ENCODE results near the gene PIP4P1. TPM values are rescaled to one million over a fixed set of nuclear protein-coding genes. Genes with fewer than 3 reads are reported as not detected.

Gene PIP4P1
- total and polyA plus RNA-seq, 4 donors = 15.8 to 42.7 (median 26.8) TPM

GRCh38 chr14:20499108-20499507, 37.9 kb upstream of the PIP4P1 start:
- no peaks in the 10 kb centered on the region for H3K36me3 ChIP-seq (ENCODE audit: control insufficient read depth in 1 of 2, insufficient read depth in 2 of 2, low read length in 1 of 2)
- intact Hi-C loops (cut with DNase I) = no loop called here
- 61 to 63% methylated on average over 4 of the region's 4 CpGs for WGBS, 2 donors
- no peak overlapping the region for H3K4me3 ChIP-seq (ENCODE audit: low read length in 2 of 2)
- ATAC-seq (ENCODE audit: low FRiP score) = no peak
- no peaks in the 10 kb centered on the region for H3K9me3 ChIP-seq (ENCODE audit: control insufficient read depth, low read length)
- no peaks in the 10 kb centered on the region for H3K4me1 ChIP-seq (ENCODE audit: control insufficient read depth in 1 of 2, insufficient read depth in 2 of 2, low read length in 2 of 2)
- H3K27ac ChIP-seq (ENCODE audit: low read depth in 1 of 2, low read length in 2 of 2) = no peak overlapping the region
- DNase-seq = no peak
- no peaks in the 10 kb centered on the region for H3K27me3 ChIP-seq (ENCODE audit: control insufficient read depth in 1 of 2, insufficient read depth in 2 of 2, low read length in 1 of 2)

DNA sequence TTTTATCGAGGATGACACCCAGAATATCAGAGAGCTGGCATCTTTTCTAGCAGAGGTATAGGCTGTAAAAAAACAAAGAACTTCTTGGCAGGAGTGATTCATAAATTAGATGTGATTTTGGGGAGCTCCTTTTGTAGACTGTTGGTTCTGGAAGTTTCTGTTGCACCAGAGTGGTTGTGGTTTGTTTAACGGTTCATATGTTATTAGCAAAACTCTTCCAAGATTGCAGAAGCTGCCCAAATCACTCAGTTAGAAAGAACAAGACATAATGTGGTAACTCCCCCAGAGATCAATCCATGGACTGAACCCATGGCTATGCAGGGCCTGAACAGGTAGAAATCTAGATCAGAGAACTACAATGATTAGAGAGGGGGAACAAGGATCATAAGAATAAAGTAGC, 37.4 kb upstream of the PIP4P1 start:
- WGBS, 2 donors = 73 to 80% methylated on average over 2 of the region's 2 CpGs
- H3K4me3 ChIP-seq (ENCODE audit: low read length in 2 of 2) = no peak overlapping the region
- no peaks in the 10 kb centered on the region for H3K9me3 ChIP-seq (ENCODE audit: control insufficient read depth, low read length)
- DNase-seq (no peak), ATAC-seq (ENCODE audit: low FRiP score) (no peak)
- H3K36me3 ChIP-seq (ENCODE audit: control insufficient read depth in 1 of 2, insufficient read depth in 2 of 2, low read length in 1 of 2) = no peaks in the 10 kb centered on the region
- H3K27me3 ChIP-seq (ENCODE audit: control insufficient read depth in 1 of 2, insufficient read depth in 2 of 2, low read length in 1 of 2) = no peaks in the 10 kb centered on the region
- no peaks in the 10 kb centered on the region for H3K4me1 ChIP-seq (ENCODE audit: control insufficient read depth in 1 of 2, insufficient read depth in 2 of 2, low read length in 2 of 2)
- H3K27ac ChIP-seq (ENCODE audit: low read depth in 1 of 2, low read length in 2 of 2) = no peak overlapping the region
- intact Hi-C loops (cut with DNase I) = no loop called here

DNA sequence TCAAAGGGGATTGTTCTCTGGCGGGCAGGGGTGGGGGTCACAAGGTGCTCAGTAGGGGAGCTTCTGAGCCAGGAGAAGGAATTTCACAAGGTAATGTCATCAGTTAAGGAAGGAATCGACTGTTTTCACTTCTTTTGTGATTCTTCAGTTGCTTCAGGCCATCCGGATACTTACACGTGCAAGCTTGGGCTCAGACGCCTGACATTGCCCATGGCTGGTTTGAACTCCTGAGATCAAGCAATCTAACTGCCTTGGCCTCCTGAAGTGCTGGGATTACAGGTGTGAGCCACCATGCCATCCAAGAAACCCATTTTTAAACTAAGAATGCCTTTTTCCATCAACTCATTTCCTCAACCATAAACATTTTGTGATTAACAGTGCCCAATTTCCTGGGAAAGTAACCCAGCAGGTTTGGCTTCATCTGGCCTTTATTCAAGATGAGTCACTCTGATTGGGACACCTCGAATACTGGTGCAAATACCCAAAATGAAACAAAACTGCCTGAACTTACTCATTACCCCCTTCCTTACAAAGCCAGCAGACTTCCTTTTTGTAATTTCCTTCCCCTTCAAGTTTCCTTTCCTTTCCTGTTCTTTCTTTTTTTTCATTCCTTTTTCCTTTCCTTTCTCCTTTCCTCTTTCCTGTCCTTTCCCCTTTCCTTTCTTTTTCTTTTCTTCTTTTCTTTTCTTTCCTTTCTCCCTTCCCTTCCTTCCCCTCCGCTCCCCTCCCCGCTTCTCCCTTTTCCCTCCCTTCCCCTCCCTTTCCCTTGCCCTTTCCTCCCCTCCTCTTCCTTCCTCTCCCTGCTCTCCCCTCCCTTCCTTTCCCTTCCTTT, 33.9 kb upstream of the PIP4P1 start:
- no peaks in the 10 kb centered on the region for H3K4me1 ChIP-seq (ENCODE audit: control insufficient read depth in 1 of 2, insufficient read depth in 2 of 2, low read length in 2 of 2)
- H3K4me3 ChIP-seq (ENCODE audit: low read length in 2 of 2) = no peak overlapping the region
- ATAC-seq (ENCODE audit: low FRiP score) (no peak), DNase-seq (no peak)
- 70 to 78% methylated on average over 8 of the region's 8 CpGs for WGBS, 2 donors
- no peaks in the 10 kb centered on the region for H3K27me3 ChIP-seq (ENCODE audit: control insufficient read depth in 1 of 2, insufficient read depth in 2 of 2, low read length in 1 of 2)
- no peaks in the 10 kb centered on the region for H3K36me3 ChIP-seq (ENCODE audit: control insufficient read depth in 1 of 2, insufficient read depth in 2 of 2, low read length in 1 of 2)
- intact Hi-C loops (cut with DNase I) = no loop called here
- no peaks in the 10 kb centered on the region for H3K9me3 ChIP-seq (ENCODE audit: control insufficient read depth, low read length)
- no peak overlapping the region for H3K27ac ChIP-seq (ENCODE audit: low read depth in 1 of 2, low read length in 2 of 2)

GRCh38 chr14:20493634-20494033, 32.4 kb upstream of the PIP4P1 start:
- 61 to 90% methylated on average over 2 of the region's 2 CpGs for WGBS, 2 donors
- Histone ChIP-seq H3K4me1 (ENCODE audit: control insufficient read depth in 1 of 2, insufficient read depth in 2 of 2, low read length in 2 of 2) (no peaks in the 10 kb centered on the region), H3K36me3 (ENCODE audit: control insufficient read depth in 1 of 2, insufficient read depth in 2 of 2, low read length in 1 of 2) (no peaks in the 10 kb centered on the region), H3K4me3 (ENCODE audit: low read length in 2 of 2) (no peak overlapping the region), H3K27me3 (ENCODE audit: control insufficient read depth in 1 of 2, insufficient read depth in 2 of 2, low read length in 1 of 2) (no peaks in the 10 kb centered on the region), H3K9me3 (ENCODE audit: control insufficient read depth, low read length) (peaks cover 1% of the 10 kb centered on the region), H3K27ac (ENCODE audit: low read depth in 1 of 2, low read length in 2 of 2) (no peak overlapping the region)
- ATAC-seq (ENCODE audit: low FRiP score) (no peak), DNase-seq (peak in 1 of 2 donors; percentile 52)
- intact Hi-C loops (cut with DNase I) = no loop called here

DNA sequence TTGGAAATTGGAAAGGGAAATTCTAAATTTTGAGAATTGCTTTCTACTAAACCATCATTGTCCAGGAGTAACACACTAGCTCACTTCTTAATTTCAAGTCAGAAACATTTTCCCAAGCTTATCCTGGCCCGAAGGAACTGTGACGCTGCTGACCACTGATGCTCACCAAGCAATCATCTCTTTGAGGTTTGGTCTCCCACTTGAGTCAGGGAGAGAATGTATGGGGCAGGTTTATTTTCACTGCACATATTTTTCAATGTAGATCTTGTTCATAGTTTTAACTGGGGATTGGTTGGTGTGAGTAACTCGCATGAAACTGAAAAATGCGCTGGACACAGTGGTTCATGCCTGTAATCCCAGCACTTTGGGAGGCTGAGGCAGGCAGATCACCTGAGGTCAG, 31.3 kb upstream of the PIP4P1 start:
- DNase-seq (no peak), ATAC-seq (ENCODE audit: low FRiP score) (no peak)
- Histone ChIP-seq H3K36me3 (ENCODE audit: control insufficient read depth in 1 of 2, insufficient read depth in 2 of 2, low read length in 1 of 2) (no peaks in the 10 kb centered on the region), H3K27me3 (ENCODE audit: control insufficient read depth in 1 of 2, insufficient read depth in 2 of 2, low read length in 1 of 2) (peaks cover 0 to 2% of the 10 kb centered on the region in 2 donors), H3K9me3 (ENCODE audit: control insufficient read depth, low read length) (peaks cover 1% of the 10 kb centered on the region), H3K4me1 (ENCODE audit: control insufficient read depth in 1 of 2, insufficient read depth in 2 of 2, low read length in 2 of 2) (no peaks in the 10 kb centered on the region), H3K4me3 (ENCODE audit: low read length in 2 of 2) (no peak overlapping the region), H3K27ac (ENCODE audit: low read depth in 1 of 2, low read length in 2 of 2) (no peak overlapping the region)
- intact Hi-C loops (cut with DNase I) = no loop called here
- 90 to 94% methylated on average over 4 of the region's 4 CpGs for WGBS, 2 donors

DNA sequence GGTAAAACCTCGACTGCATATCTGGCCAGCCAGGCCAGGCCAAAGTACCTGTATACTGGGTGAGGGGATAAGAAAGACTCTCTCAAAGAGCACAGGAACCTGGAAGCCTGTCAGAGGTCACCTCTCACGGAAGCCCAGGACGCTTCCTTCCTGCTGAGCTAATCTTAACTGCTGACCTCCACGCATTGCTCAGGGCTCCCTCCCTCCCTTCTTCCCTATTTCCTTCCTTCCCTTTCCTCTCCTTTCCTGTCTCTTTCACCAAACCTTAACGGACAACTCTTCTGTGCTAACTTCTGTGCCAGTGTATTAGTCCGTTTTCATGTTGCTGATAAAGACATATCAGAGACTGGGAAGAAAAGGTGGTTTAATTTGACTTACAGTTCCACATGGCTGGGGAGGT, 29.3 kb upstream of the PIP4P1 start:
- Histone ChIP-seq H3K4me1 (ENCODE audit: control insufficient read depth in 1 of 2, insufficient read depth in 2 of 2, low read length in 2 of 2) (no peaks in the 10 kb centered on the region), H3K36me3 (ENCODE audit: control insufficient read depth in 1 of 2, insufficient read depth in 2 of 2, low read length in 1 of 2) (no peaks in the 10 kb centered on the region), H3K9me3 (ENCODE audit: control insufficient read depth, low read length) (peaks cover 1% of the 10 kb centered on the region), H3K4me3 (ENCODE audit: low read length in 2 of 2) (no peak overlapping the region), H3K27me3 (ENCODE audit: control insufficient read depth in 1 of 2, insufficient read depth in 2 of 2, low read length in 1 of 2) (peaks cover 0 to 5% of the 10 kb centered on the region in 2 donors), H3K27ac (ENCODE audit: low read depth in 1 of 2, low read length in 2 of 2) (no peak overlapping the region)
- DNase-seq (no peak), ATAC-seq (ENCODE audit: low FRiP score) (no peak)
- intact Hi-C loops (cut with DNase I) = no loop called here
- 50 to 51% methylated on average over 6 of the region's 6 CpGs for WGBS, 2 donors

DNA sequence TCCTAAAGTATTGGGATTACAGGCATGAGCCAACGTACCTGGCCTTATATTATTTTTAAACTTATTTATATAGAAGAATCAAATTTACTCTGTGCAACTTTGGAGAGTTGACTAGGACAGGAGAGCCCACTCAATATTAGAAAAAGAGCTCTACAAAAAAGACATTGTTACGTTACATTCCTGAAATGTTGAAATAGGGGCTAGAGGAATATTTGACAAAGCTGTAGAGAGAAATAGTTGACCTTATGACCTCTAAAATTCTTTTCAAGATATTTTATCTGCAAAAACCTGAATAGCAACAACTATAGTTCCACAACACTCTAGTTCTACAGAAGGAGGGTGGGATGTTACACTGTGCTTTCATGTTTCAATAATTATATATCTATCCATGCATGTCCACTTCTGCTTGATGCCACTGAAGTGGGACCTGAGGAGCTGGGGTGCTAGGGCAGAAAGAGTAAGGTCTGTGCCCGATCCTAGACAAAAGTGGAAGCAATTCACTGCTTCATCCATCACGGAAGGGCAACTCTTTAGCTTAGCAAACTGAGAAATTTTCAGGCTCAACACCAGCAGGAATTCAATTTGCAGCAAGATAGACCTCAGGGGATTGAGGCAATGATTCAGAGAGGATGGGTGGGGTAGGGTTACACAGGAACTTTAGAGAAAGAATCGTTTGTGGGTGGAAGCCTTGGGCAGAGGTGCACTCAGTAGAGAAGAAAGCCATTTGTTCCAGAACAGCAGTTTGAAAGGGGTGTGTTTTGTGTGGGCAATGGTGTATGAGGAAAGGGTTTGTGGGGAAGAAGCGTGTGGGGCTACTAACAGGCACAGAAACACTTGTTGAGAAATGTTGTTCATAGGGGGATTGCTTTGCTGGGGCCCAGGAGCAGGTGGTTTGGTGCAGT, 28.1 kb upstream of the PIP4P1 start:
- whole genome bisulfite sequencing, 2 donors = 36 to 51% methylated on average over 6 of the region's 6 CpGs
- no peak overlapping the region for H3K27ac ChIP-seq (ENCODE audit: low read depth in 1 of 2, low read length in 2 of 2)
- H3K4me3 ChIP-seq (ENCODE audit: low read length in 2 of 2) = no peak overlapping the region
- H3K36me3 ChIP-seq (ENCODE audit: control insufficient read depth in 1 of 2, insufficient read depth in 2 of 2, low read length in 1 of 2) = no peaks in the 10 kb centered on the region
- DNase-seq (no peak), ATAC-seq (ENCODE audit: low FRiP score) (no peak)
- peaks cover 1% of the 10 kb centered on the region for H3K9me3 ChIP-seq (ENCODE audit: control insufficient read depth, low read length)
- intact Hi-C loops (cut with DNase I) = no loop called here
- peaks cover 0 to 5% of the 10 kb centered on the region in 2 donors for H3K27me3 ChIP-seq (ENCODE audit: control insufficient read depth in 1 of 2, insufficient read depth in 2 of 2, low read length in 1 of 2)
- H3K4me1 ChIP-seq (ENCODE audit: control insufficient read depth in 1 of 2, insufficient read depth in 2 of 2, low read length in 2 of 2) = no peaks in the 10 kb centered on the region

DNA sequence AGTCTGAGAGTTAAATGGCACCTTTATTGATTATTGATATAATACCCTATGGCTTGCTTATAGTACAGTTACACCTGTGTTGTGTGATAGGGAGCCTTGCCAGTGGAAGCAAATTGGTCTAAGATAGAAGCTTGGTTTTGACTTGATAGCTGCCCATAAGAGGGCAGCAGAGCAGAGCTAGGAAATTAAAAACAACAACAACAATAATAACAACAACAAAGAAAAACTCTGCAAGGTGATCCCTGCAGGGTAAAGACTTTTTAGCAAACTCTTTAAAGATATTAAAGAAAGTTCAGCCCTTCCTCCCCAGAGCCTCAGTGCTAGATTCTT, 26.1 kb upstream of the PIP4P1 start:
- intact Hi-C loops (cut with DNase I) = no loop called here
- ATAC-seq (ENCODE audit: low FRiP score) = no peak
- DNase-seq = no peak
- Histone ChIP-seq H3K4me3 (ENCODE audit: low read length in 2 of 2) (no peak overlapping the region), H3K9me3 (ENCODE audit: control insufficient read depth, low read length) (peaks cover 1% of the 10 kb centered on the region), H3K4me1 (ENCODE audit: control insufficient read depth in 1 of 2, insufficient read depth in 2 of 2, low read length in 2 of 2) (no peaks in the 10 kb centered on the region), H3K27ac (ENCODE audit: low read depth in 1 of 2, low read length in 2 of 2) (no peak overlapping the region), H3K36me3 (ENCODE audit: control insufficient read depth in 1 of 2, insufficient read depth in 2 of 2, low read length in 1 of 2) (no peaks in the 10 kb centered on the region), H3K27me3 (ENCODE audit: control insufficient read depth in 1 of 2, insufficient read depth in 2 of 2, low read length in 1 of 2) (peaks cover 0 to 5% of the 10 kb centered on the region in 2 donors)
